Activated T-cell treated with anti-CD3 and anti-CD28 coated beads for 24 hours (primary cell): Measurements from ENCODE around the gene ADGRB2.

Experiments
- DNase-seq: peaks from one replicate; pipeline ENCODE4 v3.0.0-alpha.2; 2020; ENCODE audit warnings: low read depth

Gene ADGRB2

GRCh38 chr1:31679091-31679490 lies 85.0 kb downstream of the ADGRB2 start:
- DNase-seq = no peak

GRCh38 chr1:31678681-31679080 lies 85.5 kb downstream of the ADGRB2 start:
- DNase-seq = no peak

GRCh38 chr1:31677949-31678348 lies 86.2 kb downstream of the ADGRB2 start:
- no peak for DNase-seq

- no peak for DNase-seq
Measured at GRCh38 chr1:31677401-31677800, 86.7 kb downstream of the ADGRB2 start.
